ENCODE measurements around the gene BIRC2.

DNA sequence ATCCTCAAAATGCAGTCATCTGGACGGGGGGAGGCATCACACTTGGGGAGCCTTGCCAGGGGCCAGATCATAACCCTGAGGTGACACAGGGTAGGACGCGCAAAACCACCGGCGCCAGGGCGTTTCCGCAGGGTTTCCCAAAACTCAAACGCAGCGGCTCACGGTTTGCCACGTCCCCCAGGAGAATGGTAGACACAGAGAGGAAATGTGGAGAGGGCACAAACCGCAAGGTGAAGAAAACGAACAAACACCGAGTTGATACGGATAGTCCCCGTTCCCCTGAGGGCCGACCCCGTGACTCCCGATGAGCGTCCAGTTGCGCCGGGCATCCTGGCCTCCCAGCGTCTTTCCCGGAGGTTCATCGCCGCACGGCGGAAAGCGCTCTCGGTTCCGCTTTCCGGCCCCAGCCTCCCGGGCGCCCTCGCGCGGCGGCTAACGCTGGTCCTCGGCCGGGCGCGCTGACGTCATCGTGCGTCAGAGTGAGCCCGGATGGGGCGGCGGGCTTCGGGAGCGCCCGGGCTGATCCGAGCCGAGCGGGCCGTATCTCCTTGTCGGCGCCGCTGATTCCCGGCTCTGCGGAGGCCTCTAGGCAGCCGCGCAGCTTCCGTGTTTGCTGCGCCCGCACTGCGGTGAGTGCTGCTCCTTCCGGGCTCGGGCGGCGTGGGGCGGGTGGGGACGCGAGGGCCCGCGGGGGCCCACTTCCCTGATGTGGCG lies at the start of gene BIRC2:
- peak; percentile 56; the same call in 1 of the 2 replicates for TF ChIP-seq MAZ (IDR thresholded peaks at IDR 0.05; ENCODE audit: borderline replicate concordance, low read depth, low read length)
- 0 out of 2 replicates have a peak, but pooled peaks have one; percentile 1 for TF ChIP-seq CEBPB (IDR thresholded peaks at IDR 0.05; ENCODE audit: low read depth, low read length)
- TF ChIP-seq, protein P1, sequence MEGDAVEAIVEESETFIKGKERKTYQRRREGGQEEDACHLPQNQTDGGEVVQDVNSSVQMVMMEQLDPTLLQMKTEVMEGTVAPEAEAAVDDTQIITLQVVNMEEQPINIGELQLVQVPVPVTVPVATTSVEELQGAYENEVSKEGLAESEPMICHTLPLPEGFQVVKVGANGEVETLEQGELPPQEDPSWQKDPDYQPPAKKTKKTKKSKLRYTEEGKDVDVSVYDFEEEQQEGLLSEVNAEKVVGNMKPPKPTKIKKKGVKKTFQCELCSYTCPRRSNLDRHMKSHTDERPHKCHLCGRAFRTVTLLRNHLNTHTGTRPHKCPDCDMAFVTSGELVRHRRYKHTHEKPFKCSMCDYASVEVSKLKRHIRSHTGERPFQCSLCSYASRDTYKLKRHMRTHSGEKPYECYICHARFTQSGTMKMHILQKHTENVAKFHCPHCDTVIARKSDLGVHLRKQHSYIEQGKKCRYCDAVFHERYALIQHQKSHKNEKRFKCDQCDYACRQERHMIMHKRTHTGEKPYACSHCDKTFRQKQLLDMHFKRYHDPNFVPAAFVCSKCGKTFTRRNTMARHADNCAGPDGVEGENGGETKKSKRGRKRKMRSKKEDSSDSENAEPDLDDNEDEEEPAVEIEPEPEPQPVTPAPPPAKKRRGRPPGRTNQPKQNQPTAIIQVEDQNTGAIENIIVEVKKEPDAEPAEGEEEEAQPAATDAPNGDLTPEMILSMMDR (conservative IDR thresholded peaks at IDR 0.05; ENCODE audit: low read depth, low read length) = peak; percentile 94
- TF ChIP-seq, protein P2, sequence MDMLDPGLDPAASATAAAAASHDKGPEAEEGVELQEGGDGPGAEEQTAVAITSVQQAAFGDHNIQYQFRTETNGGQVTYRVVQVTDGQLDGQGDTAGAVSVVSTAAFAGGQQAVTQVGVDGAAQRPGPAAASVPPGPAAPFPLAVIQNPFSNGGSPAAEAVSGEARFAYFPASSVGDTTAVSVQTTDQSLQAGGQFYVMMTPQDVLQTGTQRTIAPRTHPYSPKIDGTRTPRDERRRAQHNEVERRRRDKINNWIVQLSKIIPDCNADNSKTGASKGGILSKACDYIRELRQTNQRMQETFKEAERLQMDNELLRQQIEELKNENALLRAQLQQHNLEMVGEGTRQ (IDR thresholded peaks at IDR 0.05; ENCODE audit: low read depth, low read length) = 0 out of 2 replicates have a peak, but pooled peaks have one; percentile 14
- peak; percentile 27; the same call in 1 of the 2 replicates for TF ChIP-seq SMC3 (IDR thresholded peaks at IDR 0.05; ENCODE audit: low read depth, low read length)
- peak; percentile 39 for TF ChIP-seq FOS (IDR thresholded peaks at IDR 0.05; ENCODE audit: low read depth, low read length)
- TF ChIP-seq RCOR1 (IDR thresholded peaks at IDR 0.05; ENCODE audit: insufficient replicate concordance, low read length) = peak; percentile 49
